Measurements from ENCODE around the gene PHF2.

Gene PHF2

DNA sequence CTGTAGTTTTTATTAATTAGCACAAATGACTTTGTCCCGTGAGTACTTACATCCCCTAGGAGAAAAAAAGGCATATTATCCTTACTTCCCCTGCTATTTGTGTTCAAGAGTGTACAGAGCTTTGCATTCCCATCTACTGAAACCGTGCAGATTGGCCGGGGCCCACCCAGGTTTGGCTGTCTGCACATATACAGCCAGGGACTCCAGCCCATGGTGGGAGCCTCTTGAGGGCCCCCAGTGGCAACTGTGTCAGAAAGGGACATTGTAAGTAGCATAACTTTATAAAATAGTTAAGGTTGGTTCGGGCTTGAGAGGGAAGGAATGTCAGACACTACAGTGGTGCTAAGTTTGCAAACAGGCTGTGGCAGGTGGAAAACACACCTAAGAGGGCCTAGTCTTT is 24.7 kb downstream of the PHF2 start:
- no peak overlapping the region for H2AFZ ChIP-seq (ENCODE audit: low read depth, low read length)
- H3K4me3 ChIP-seq (ENCODE audit: low read length): no peak overlapping the region
- no peaks in the 10 kb centered on the region for H3K27me3 ChIP-seq (ENCODE audit: low read depth, low read length)
- no peaks in the 10 kb centered on the region for H3K36me3 ChIP-seq (replicated peaks; ENCODE audit: low read depth, low read length)
- no peak overlapping the region for H3K4me2 ChIP-seq (ENCODE audit: low read length)
- H3K9me3 ChIP-seq (ENCODE audit: insufficient read depth, low read length): no peaks in the 10 kb centered on the region
- TF ChIP-seq EZH2phosphoT487 (IDR thresholded peaks at IDR 0.05; ENCODE audit: low read depth) (no peak), CTCF (IDR thresholded peaks at IDR 0.05; ENCODE audit: low read depth, low read length) (no peak)
- H3K79me2 ChIP-seq (ENCODE audit: low read length): peaks cover 37% of the 10 kb centered on the region
- H3K9ac ChIP-seq (ENCODE audit: low read length): no peak overlapping the region
- H3K27ac ChIP-seq (ENCODE audit: low read length): no peak overlapping the region
- peaks cover 41% of the 10 kb centered on the region for H4K20me1 ChIP-seq (ENCODE audit: insufficient read depth, low read length)
- peaks cover 2% of the 10 kb centered on the region; the same call in 1 of the 2 replicates for H3K4me1 ChIP-seq (ENCODE audit: low read length)

DNA sequence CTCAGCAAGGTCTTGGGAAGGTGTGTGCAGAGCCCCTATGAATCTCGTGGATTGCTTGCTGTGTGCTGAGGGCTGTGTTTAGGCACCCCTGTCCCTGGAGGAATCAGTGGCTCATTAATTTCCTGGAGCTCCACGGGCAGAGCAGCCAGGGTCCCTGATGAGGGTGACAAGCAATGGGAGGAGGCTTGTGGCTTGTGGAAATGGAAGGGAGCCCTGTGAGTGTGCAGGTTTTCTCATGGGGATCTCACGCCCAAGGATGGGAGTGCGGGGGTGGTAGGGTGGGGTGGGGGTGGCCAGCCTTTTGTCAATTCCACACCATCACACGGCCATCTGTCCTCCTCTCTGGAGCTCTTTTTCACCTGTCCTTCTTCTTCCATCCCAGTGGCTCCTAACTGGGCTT is 25.3 kb downstream of the PHF2 start:
- Histone ChIP-seq H3K4me3 (ENCODE audit: low read length) (no peak overlapping the region), H3K4me1 (ENCODE audit: low read length) (peaks cover 2% of the 10 kb centered on the region; the same call in 1 of the 2 replicates), H3K27ac (ENCODE audit: low read length) (no peak overlapping the region), H3K79me2 (ENCODE audit: low read length) (peaks cover 38% of the 10 kb centered on the region), H3K9me3 (ENCODE audit: insufficient read depth, low read length) (no peaks in the 10 kb centered on the region), H4K20me1 (ENCODE audit: insufficient read depth, low read length) (peaks cover 39% of the 10 kb centered on the region), H3K4me2 (ENCODE audit: low read length) (no peak overlapping the region), H3K36me3 (replicated peaks; ENCODE audit: low read depth, low read length) (no peaks in the 10 kb centered on the region), H2AFZ (ENCODE audit: low read depth, low read length) (no peak overlapping the region), H3K9ac (ENCODE audit: low read length) (no peak overlapping the region), H3K27me3 (ENCODE audit: low read depth, low read length) (no peaks in the 10 kb centered on the region)
- no peak for TF ChIP-seq CTCF (IDR thresholded peaks at IDR 0.05; ENCODE audit: low read depth, low read length)
- TF ChIP-seq EZH2phosphoT487 (IDR thresholded peaks at IDR 0.05; ENCODE audit: low read depth): no peak

DNA sequence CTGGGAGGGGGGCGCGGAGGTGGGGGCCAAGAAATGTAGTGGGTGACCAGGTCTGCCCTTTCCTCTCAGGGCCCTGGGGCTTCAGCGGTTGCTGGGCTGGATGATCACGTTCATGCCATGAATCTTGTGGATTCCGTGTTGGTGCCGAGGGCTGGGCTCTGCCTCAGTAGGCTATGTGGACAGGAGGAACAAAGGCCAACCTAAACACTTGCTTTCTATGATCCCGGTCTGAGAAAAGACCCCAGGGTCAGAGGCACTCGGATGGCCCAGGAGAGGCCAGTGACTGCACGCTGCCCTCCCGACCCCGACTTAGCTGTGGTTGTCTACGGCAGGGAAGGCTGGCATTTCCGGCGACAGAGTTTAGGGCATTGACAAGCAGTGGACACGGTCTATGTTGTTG is 26.6 kb downstream of the PHF2 start:
- Histone ChIP-seq H4K20me1 (ENCODE audit: insufficient read depth, low read length) (peaks cover 31% of the 10 kb centered on the region), H3K27me3 (ENCODE audit: low read depth, low read length) (no peaks in the 10 kb centered on the region), H3K4me3 (ENCODE audit: low read length) (no peak overlapping the region), H2AFZ (ENCODE audit: low read depth, low read length) (no peak overlapping the region), H3K4me2 (ENCODE audit: low read length) (no peak overlapping the region), H3K9me3 (ENCODE audit: insufficient read depth, low read length) (no peaks in the 10 kb centered on the region), H3K9ac (ENCODE audit: low read length) (no peak overlapping the region), H3K36me3 (replicated peaks; ENCODE audit: low read depth, low read length) (no peaks in the 10 kb centered on the region), H3K79me2 (ENCODE audit: low read length) (peaks cover 37% of the 10 kb centered on the region), H3K27ac (ENCODE audit: low read length) (no peak overlapping the region), H3K4me1 (ENCODE audit: low read length) (peaks cover 2% of the 10 kb centered on the region; the same call in 1 of the 2 replicates)
- TF ChIP-seq EZH2phosphoT487 (IDR thresholded peaks at IDR 0.05; ENCODE audit: low read depth) (no peak), CTCF (IDR thresholded peaks at IDR 0.05; ENCODE audit: low read depth, low read length) (no peak)

- no peaks in the 10 kb centered on the region for H3K9me3 ChIP-seq (ENCODE audit: insufficient read depth, low read length)
- H3K4me2 ChIP-seq (ENCODE audit: low read length): no peak overlapping the region
- no peak overlapping the region for H2AFZ ChIP-seq (ENCODE audit: low read depth, low read length)
- H3K4me1 ChIP-seq (ENCODE audit: low read length): peaks cover 2% of the 10 kb centered on the region; the same call in 1 of the 2 replicates
- TF ChIP-seq CTCF (IDR thresholded peaks at IDR 0.05; ENCODE audit: low read depth, low read length) (no peak), EZH2phosphoT487 (IDR thresholded peaks at IDR 0.05; ENCODE audit: low read depth) (no peak)
- H4K20me1 ChIP-seq (ENCODE audit: insufficient read depth, low read length): peaks cover 22% of the 10 kb centered on the region
- H3K4me3 ChIP-seq (ENCODE audit: low read length): no peak overlapping the region
- H3K27ac ChIP-seq (ENCODE audit: low read length): no peak overlapping the region
- H3K36me3 ChIP-seq (replicated peaks; ENCODE audit: low read depth, low read length): no peaks in the 10 kb centered on the region
- H3K79me2 ChIP-seq (ENCODE audit: low read length): peaks cover 34% of the 10 kb centered on the region
- no peaks in the 10 kb centered on the region for H3K27me3 ChIP-seq (ENCODE audit: low read depth, low read length)
- no peak overlapping the region for H3K9ac ChIP-seq (ENCODE audit: low read length)
Measured at GRCh38 chr9:93603906-93604326, 27.5 kb downstream of the PHF2 start.

Data from OCI-LY3 (cell line).